Neuronal stem cell (in vitro differentiated cells): ENCODE results near the gene ZNG1C. TPM values are rescaled to one million over a fixed set of nuclear protein-coding genes. Genes with fewer than 3 reads are reported as not detected.
"Not testable (repeated sequence)": the region's sequence is repeated elsewhere in the genome, so short reads cannot be mapped to it uniquely, and the experiment has no call there.

Source experiments
- DNase-seq: peaks from one replicate; pipeline ENCODE4 v3.0.0-alpha.2; 2013; ENCODE audit warnings: low spot score
- H2AFZ ChIP-seq: one replicate; pipeline ENCODE4 v1.6.1; 2013; ENCODE audit warnings: mild to moderate bottlenecking, low read length, inconsistent platforms
- H2AK5ac ChIP-seq: 2 replicates; pipeline ENCODE4 v1.6.1; 2013; ENCODE audit warnings: low read depth, mild to moderate bottlenecking, inconsistent platforms, low read length, moderate library complexity, mixed read lengths
- H2BK120ac ChIP-seq: 2 replicates; pipeline ENCODE4 v1.6.1; 2013; ENCODE audit warnings: low read depth, mild to moderate bottlenecking, inconsistent platforms, low read length, moderate library complexity, mixed read lengths
- H2BK12ac ChIP-seq: one replicate; pipeline ENCODE4 v1.6.1; 2013; ENCODE audit warnings: low read length, inconsistent platforms
- H2BK15ac ChIP-seq: 2 replicates; pipeline ENCODE4 v1.6.1; 2013; ENCODE audit warnings: mild to moderate bottlenecking, low read length, inconsistent platforms, mixed read lengths
- H2BK5ac ChIP-seq: one replicate; pipeline ENCODE4 v1.6.1; 2013; ENCODE audit warnings: inconsistent platforms, mild to moderate bottlenecking, low read length, moderate library complexity
- H3K14ac ChIP-seq: one replicate; pipeline ENCODE4 v1.6.1; 2013; ENCODE audit warnings: low read length, inconsistent platforms
- H3K18ac ChIP-seq: 2 replicates; pipeline ENCODE4 v1.6.1; 2013; ENCODE audit warnings: low read length, inconsistent platforms
- H3K23ac ChIP-seq: 2 replicates; pipeline ENCODE4 v1.6.1; 2013; ENCODE audit warnings: low read depth, mild to moderate bottlenecking, mixed read lengths, low read length, inconsistent platforms; ENCODE audit not compliant: poor library complexity
- H3K27ac ChIP-seq: replicated peaks from 3 replicates; pipeline ENCODE4 v1.5.1; 2013; ENCODE audit warnings: low read length, inconsistent platforms
- H3K27me3 ChIP-seq, 3 experiments: 2 replicates each; pipeline ENCODE4 v1.6.1; 2013; ENCODE audit warnings: low read length in 3 of 3, mild to moderate bottlenecking in 2 of 3, inconsistent platforms in 1 of 3, low read depth in 1 of 3, mixed read lengths in 1 of 3, moderate library complexity in 1 of 3; ENCODE audit not compliant: control insufficient read depth in 3 of 3, insufficient read depth in 3 of 3
- H3K36me3 ChIP-seq, 2 donors: replicated peaks in 1 of 2; 2 replicates each; pipeline ENCODE4 v1.6.1; 2013; ENCODE audit warnings: low read length in 2 of 2; ENCODE audit not compliant: control insufficient read depth in 2 of 2, insufficient read depth in 2 of 2
- H3K4ac ChIP-seq: 2 replicates; pipeline ENCODE4 v1.6.1; 2013; ENCODE audit warnings: inconsistent platforms, mild to moderate bottlenecking, low read length, moderate library complexity
- H3K4me1 ChIP-seq, 2 donors: 1 replicate in 1 of 2; 2 replicates in 1 of 2; pipeline ENCODE4 v1.6.1; 2013; ENCODE audit warnings: low read length in 2 of 2, low read depth in 1 of 2; ENCODE audit not compliant: control insufficient read depth in 2 of 2, insufficient read depth in 1 of 2
- H3K4me2 ChIP-seq: one replicate; pipeline ENCODE4 v1.6.1; 2013; ENCODE audit warnings: mild to moderate bottlenecking, low read length, inconsistent platforms; ENCODE audit not compliant: insufficient read depth, poor library complexity, severe bottlenecking
- H3K4me3 ChIP-seq, 2 donors: 2 replicates each; pipeline ENCODE4 v1.5.1; 2013; ENCODE audit warnings: low read length in 2 of 2, mild to moderate bottlenecking in 2 of 2, inconsistent platforms in 1 of 2, moderate library complexity in 1 of 2
- H3K79me1 ChIP-seq: one replicate; pipeline ENCODE4 v1.6.1; 2013; ENCODE audit warnings: low read depth, mild to moderate bottlenecking, inconsistent platforms, low read length, moderate library complexity
- H3K9ac ChIP-seq: one replicate; pipeline ENCODE4 v1.6.1; 2013; ENCODE audit warnings: mild to moderate bottlenecking, low read depth, low read length, inconsistent platforms; ENCODE audit not compliant: poor library complexity
- H3K9me3 ChIP-seq, 2 donors: replicated peaks in 1 of 2; 2 replicates each; pipeline versions ENCODE3 to v1.6.1; 2013; ENCODE audit warnings: low read length in 2 of 2, mild to moderate bottlenecking in 2 of 2, inconsistent platforms in 1 of 2, low read depth in 1 of 2, mixed read lengths in 1 of 2, moderate library complexity in 1 of 2; ENCODE audit not compliant: control insufficient read depth in 2 of 2, insufficient read depth in 1 of 2
- H4K8ac ChIP-seq: one replicate; pipeline ENCODE4 v1.6.1; 2013; ENCODE audit warnings: low read depth, mild to moderate bottlenecking, inconsistent platforms, low read length, moderate library complexity
- H4K91ac ChIP-seq: one replicate; pipeline ENCODE4 v1.6.1; 2013; ENCODE audit warnings: low read length, low read depth, mild to moderate bottlenecking, inconsistent platforms; ENCODE audit not compliant: poor library complexity
- WGBS, 2 donors: extraction: QIAGEN DNeasy Blood & Tissue Kit; methylation state at CpG; one replicate each; pipeline ENCODE4 v1.1.7; 2013; ENCODE audit warnings: missing lambda C conversion rate in 2 of 2, mixed read lengths in 1 of 2; ENCODE audit not compliant: insufficient read length in 2 of 2, insufficient replicate concordance in 1 of 2; ENCODE audit errors: extremely low coverage in 2 of 2; 5-methylcytosine and 5-hydroxymethylcytosine counted together
- polyA plus RNA-seq, 2 experiments: library from polyadenylated mRNA; stranded (reverse); fragments of 200-250 nt; gene quantifications; one replicate each; pipeline ENCODE4 v1.2.3, GENCODE V29; 2013

Gene ZNG1C
- 13.3 TPM for polyA plus RNA-seq (2013, experiment 1 of 2)
- 14.6 TPM for polyA plus RNA-seq (2013, experiment 2 of 2)

GRCh38 chr9:68241683-68242082 lies at the start of gene ZNG1C:
TSS of gene ZNG1C (plus strand) at chr9:68241983. CDS start at chr9:68242032, 49 bp downstream.
- not testable (repeated sequence) for H3K79me1 ChIP-seq, H3K27ac ChIP-seq, H2BK15ac ChIP-seq, DNase-seq, H3K4me2 ChIP-seq, H3K9ac ChIP-seq, H2AFZ ChIP-seq, H3K27me3 ChIP-seq, H3K18ac ChIP-seq, H3K4me1 ChIP-seq, H4K91ac ChIP-seq, H2AK5ac ChIP-seq, H2BK12ac ChIP-seq, H3K4me3 ChIP-seq, H3K9me3 ChIP-seq, H4K8ac ChIP-seq, H2BK120ac ChIP-seq, H2BK5ac ChIP-seq, H3K36me3 ChIP-seq, H3K14ac ChIP-seq, H3K4ac ChIP-seq, H3K23ac ChIP-seq
- no CpG with 5 or more reads among the region's 32 CpGs for WGBS, 2 donors

GRCh38 chr9:68242437-68242836 lies 654 bp downstream of the ZNG1C start:
- not testable (repeated sequence) for H4K8ac ChIP-seq, H3K9ac ChIP-seq, H2BK120ac ChIP-seq, H3K79me1 ChIP-seq, H3K14ac ChIP-seq, H3K4me2 ChIP-seq, H3K27ac ChIP-seq, H2BK5ac ChIP-seq, H2AFZ ChIP-seq, DNase-seq, H3K4me1 ChIP-seq, H2AK5ac ChIP-seq, H3K36me3 ChIP-seq, H4K91ac ChIP-seq, H3K23ac ChIP-seq, H3K4ac ChIP-seq, H3K27me3 ChIP-seq, H3K18ac ChIP-seq, H2BK15ac ChIP-seq, H2BK12ac ChIP-seq, H3K9me3 ChIP-seq, H3K4me3 ChIP-seq
- WGBS, 2 donors = no CpG with 5 or more reads among the region's 11 CpGs

- not testable (repeated sequence) for H3K4me1 ChIP-seq, H3K79me1 ChIP-seq, H2BK5ac ChIP-seq, H3K9ac ChIP-seq, H3K4ac ChIP-seq, H3K23ac ChIP-seq, DNase-seq, H3K14ac ChIP-seq, H2BK15ac ChIP-seq, H3K36me3 ChIP-seq, H3K27me3 ChIP-seq, H3K9me3 ChIP-seq, H3K27ac ChIP-seq, H2AFZ ChIP-seq, H4K91ac ChIP-seq, H2AK5ac ChIP-seq, H3K4me2 ChIP-seq, H2BK12ac ChIP-seq, H3K4me3 ChIP-seq, H3K18ac ChIP-seq, H2BK120ac ChIP-seq, H4K8ac ChIP-seq
- WGBS, 2 donors = no CpG with 5 or more reads among the region's 16 CpGs
Measured at GRCh38 chr9:68281041-68281440, 39.3 kb downstream of the ZNG1C start.

- H3K4me1 ChIP-seq, H4K8ac ChIP-seq, H3K79me1 ChIP-seq, H3K14ac ChIP-seq, H2BK120ac ChIP-seq, H3K27ac ChIP-seq, H2AFZ ChIP-seq, H3K23ac ChIP-seq, H3K9me3 ChIP-seq, H2BK5ac ChIP-seq, DNase-seq, H2AK5ac ChIP-seq, H3K27me3 ChIP-seq, H3K4me2 ChIP-seq, H3K18ac ChIP-seq, H3K36me3 ChIP-seq, H2BK12ac ChIP-seq, H3K4me3 ChIP-seq, H4K91ac ChIP-seq, H2BK15ac ChIP-seq, H3K4ac ChIP-seq, H3K9ac ChIP-seq: not testable (repeated sequence)
- WGBS, 2 donors = no CpG with 5 or more reads among the region's 15 CpGs
Measured at GRCh38 chr9:68302567-68302966, 60.8 kb downstream of the ZNG1C start, which contains the start of gene FOXD4L3. TSS of gene FOXD4L3 (plus strand) at chr9:68302867. CDS start at chr9:68302952, 85 bp downstream.
